HFF-Myc (cell line): ENCODE results near the gene IGFN1.
A peak's percentile ranks its signal among the peaks of the same experiment; 100 is the strongest.
"Not testable (repeated sequence)": the region's sequence is repeated elsewhere in the genome, so short reads cannot be mapped to it uniquely, and the experiment has no call there.

Experiments used
- DNase-seq: peaks from one replicate; pipeline ENCODE4 v3.0.0-alpha.2; 2011; ENCODE audit warnings: low read depth; ENCODE audit errors: extremely low read depth
- H3K4me3 ChIP-seq: replicated peaks from 2 replicates; pipeline ENCODE4 v1.5.1; 2011; ENCODE audit warnings: low read depth, mild to moderate bottlenecking, control low read depth, low read length
- TF ChIP-seq, protein P1 (sequence below): IDR thresholded peaks from 2 replicates; pipeline ENCODE4 v1.5.1; 2012; ENCODE audit warnings: mild to moderate bottlenecking, low read depth, low read length, control low read depth; ENCODE audit errors: missing control alignments

The IGFN1 gene

DNA sequence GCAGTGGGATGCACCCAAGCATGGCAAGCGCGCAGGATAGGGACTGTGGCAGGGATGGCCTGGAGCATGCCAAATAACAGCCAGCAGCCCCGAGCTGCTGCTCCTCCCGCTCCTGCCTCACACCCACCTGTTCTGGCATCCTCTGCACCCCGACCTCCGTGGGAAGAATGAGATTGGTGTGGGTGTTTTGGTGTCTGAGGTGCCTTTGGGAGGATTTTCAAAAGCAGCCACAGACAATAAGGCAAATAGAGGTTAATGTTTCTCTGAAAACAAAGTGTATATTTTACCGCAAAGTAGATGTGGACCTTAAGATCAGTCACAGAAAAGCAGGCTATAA, 35.5 kb downstream of the IGFN1 start:
- no peak for DNase-seq
- TF ChIP-seq, protein P1, sequence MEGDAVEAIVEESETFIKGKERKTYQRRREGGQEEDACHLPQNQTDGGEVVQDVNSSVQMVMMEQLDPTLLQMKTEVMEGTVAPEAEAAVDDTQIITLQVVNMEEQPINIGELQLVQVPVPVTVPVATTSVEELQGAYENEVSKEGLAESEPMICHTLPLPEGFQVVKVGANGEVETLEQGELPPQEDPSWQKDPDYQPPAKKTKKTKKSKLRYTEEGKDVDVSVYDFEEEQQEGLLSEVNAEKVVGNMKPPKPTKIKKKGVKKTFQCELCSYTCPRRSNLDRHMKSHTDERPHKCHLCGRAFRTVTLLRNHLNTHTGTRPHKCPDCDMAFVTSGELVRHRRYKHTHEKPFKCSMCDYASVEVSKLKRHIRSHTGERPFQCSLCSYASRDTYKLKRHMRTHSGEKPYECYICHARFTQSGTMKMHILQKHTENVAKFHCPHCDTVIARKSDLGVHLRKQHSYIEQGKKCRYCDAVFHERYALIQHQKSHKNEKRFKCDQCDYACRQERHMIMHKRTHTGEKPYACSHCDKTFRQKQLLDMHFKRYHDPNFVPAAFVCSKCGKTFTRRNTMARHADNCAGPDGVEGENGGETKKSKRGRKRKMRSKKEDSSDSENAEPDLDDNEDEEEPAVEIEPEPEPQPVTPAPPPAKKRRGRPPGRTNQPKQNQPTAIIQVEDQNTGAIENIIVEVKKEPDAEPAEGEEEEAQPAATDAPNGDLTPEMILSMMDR = no peak
- H3K4me3 ChIP-seq = no peak overlapping the region

DNA sequence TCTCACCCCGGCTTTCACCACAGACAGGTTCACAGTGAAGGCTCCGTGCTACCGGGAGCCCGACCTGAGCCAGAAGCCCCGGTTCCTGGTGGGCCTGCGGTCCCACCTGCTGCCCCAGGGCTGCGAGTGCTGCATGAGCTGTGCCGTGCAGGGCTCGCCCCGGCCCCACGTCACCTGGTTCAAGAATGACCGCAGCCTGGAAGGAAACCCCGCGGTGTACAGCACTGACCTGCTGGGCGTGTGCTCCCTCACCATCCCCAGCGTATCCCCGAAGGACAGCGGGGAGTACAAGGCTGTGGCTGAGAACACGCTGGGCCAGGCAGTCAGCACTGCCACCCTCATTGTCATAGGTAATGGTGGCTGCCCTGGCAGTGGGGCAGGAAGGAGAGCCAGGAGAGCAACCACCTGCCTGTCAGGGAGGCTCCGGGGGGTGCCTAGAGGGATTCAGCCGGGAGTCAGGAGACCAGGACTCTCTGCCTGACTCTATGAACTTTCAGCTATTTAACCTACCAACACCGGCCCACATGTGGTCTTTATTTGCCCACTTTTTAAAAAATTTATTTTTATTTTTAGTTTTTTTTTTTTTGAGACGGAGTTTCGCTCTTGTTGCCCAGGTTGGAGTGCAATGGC, 36.4 kb downstream of the IGFN1 start:
- H3K4me3 ChIP-seq = no peak overlapping the region
- TF ChIP-seq, protein P1 = no peak
- no peak for DNase-seq

DNA sequence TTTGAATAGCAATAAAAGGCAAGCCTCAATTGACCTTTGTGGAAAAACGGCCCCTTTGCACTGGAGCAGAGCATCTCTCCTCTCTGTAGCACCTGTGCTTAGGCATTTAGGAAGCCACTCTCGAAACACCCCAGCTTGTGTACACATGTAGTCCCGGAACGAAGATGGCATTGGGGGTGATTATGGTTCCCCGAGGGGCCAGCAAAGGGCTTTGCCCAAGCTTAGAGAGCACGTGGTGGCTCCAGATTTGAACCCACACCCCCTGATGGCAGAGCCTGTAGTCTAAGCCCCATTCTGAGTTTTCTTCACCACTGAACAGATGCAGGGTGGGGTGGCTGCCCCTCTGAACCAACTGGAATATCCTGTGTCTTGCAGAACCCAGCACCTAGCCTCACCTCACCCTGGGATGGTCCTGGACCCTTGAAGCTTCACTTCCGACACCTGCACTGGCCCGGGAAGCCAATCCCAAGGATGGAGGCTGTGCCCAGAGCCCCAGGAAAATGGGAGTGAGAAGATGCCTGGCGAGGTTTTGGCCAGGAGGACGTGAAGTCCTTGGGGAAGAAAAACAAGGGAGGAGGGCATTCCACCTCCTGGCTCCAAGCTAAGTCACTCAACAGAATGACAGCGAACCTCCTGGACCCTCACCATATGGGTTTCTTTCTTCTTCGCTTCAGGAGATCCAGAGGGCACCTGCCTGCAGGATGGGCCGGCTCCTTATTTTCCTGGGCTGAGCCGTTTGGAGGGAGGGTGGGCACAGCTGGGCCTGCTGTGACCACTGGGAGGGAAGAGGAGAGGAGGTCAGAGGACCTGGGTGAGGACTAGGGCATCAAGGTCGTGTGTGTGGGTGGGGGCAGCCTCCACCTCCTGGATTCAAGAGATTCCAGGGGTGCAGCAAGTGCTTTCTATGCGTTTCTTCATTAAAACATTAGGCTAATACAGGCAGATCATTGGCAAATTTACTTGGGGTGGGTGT, 37.7 kb downstream of the IGFN1 start:
- DNase-seq = no peak
- no peak overlapping the region for H3K4me3 ChIP-seq
- TF ChIP-seq, protein P1 = no peak

DNA sequence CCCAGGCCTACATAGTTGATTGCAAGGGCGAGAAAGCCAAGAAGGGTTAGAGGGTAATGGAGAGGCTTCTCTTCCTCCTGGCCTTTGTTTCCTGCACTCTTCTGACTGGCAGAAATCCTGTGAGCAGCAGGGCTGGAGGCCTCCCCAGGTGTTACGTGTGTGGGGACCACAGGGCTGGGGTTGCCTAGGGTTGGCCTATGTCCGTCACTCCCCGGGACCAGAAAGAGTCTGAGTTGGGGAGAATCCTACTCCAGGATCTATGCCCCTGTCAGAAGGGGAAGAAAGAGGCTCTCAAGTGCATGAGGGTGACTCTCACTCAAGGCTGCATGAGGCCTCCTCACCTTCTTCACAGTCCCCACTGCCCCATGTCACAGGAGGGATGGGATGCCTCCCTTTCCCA, 38.5 kb downstream of the IGFN1 start:
- no peak for DNase-seq
- no peak overlapping the region for H3K4me3 ChIP-seq
- TF ChIP-seq, protein P1 = no peak

DNA sequence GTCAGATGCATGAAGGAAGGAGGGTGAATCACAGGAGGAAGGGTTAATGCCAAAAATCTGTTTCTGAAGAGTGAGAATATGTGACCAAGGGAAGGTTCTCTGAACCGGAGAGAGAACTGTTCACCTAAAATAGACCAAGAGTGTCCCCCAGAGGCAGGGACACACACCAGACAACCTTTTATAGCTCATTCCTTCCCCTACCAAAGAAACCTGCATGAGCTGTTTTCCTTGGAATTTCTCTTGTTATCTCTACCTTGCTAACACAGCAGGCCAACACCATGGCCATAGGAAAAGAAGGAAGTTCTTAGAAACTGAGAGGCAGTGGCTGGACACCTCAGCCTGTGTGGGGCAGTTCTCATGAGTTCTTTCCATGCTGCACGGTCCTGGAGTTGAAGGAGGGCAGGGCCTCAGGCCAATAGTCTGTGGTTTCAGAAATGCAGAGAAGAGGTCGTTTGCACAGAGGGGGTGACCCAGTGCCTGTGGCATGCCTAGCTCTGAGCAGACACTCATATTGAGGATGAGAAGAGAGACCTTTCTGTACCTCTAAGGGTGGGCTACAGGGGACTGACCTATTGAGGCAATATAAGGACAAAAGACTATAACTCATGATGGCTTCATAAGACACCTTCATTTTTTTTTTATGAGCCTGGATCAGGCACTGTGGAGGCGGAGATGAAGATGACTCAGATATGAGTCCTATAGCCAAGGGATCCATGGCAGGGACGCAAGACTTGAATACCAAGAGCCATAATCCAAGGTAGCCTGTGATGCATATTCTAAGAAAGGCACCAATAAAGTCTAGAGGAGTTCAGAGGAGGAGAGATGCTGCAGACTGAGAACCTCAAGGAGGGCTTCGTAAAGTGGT, 39.4 kb downstream of the IGFN1 start:
- TF ChIP-seq, protein P1 = peak; percentile 22
- H3K4me3 ChIP-seq = no peak overlapping the region
- peak; percentile 12 for DNase-seq

DNA sequence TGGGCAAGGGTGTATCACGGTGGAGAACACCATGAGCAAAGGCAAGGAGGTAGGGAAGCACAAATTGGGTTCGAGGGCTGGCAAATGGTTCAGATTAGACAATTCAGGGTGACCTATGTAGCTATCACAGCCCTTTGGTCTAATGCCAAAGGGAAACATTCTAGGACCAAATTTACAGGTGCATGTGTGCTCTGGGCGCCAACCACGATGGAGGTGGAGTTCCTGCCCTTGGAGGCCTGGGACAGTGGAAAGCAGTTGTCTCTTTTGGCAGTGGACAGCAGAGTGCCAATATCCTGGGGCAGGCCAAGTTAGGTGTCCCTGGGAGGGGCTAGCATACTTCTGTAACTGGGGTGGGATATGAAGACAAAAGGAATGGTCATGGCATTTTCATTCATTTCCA, 40.1 kb downstream of the IGFN1 start:
- no peak overlapping the region for H3K4me3 ChIP-seq
- no peak for DNase-seq
- TF ChIP-seq, protein P1 = no peak

DNA sequence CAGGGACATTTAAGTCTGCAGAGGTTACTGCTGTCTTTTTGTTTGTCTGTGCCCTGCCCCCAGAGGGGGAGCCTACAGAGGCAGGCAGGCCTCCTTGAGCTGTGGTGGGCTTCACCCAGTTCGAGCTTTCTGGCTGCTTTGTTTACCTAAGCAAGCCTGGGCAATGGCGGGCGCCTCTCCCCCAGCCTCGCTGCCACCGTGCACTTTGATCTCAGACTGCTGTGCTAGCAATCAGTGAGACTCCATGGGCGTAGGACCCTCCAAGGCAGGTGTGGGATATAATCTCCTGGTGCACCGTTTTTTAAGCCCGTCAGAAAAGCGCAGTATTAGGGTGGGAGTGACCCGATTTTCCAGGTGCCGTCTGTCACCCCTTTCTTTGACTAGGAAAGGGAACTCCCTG, 49.0 kb downstream of the IGFN1 start:
- not testable (repeated sequence) for H3K4me3 ChIP-seq, DNase-seq
